ENCODE measurements around the gene JDP2. TPM values are rescaled to one million over a fixed set of nuclear protein-coding genes. Genes with fewer than 3 reads are reported as not detected.

The JDP2 gene
- total and polyA plus RNA-seq, 2 of the 4 experiments (the other 2 are of a cell fraction) = 35.7 to 38.4 TPM

GRCh38 chr14:75433631-75434071, 5.8 kb downstream of the JDP2 start:
- H4K20me1 ChIP-seq (ENCODE audit: insufficient read depth, low read length) = peaks cover 96% of the 10 kb centered on the region

More at GRCh38 chr14:75433631-75434071, 5.8 kb downstream of the JDP2 start:
- H3K9me3 ChIP-seq (ENCODE audit: control insufficient read depth, insufficient read depth, low read length) = no peaks in the 10 kb centered on the region
- ATAC-seq (ENCODE audit: low read depth) (no peak), DNase-seq (no peak)
- H3K23ac ChIP-seq (ENCODE audit: low read depth, low read length) = no peak overlapping the region
- no peak overlapping the region for H3K56ac ChIP-seq (ENCODE audit: extremely low read depth, insufficient read depth, low read length)
- no peak overlapping the region for H3K14ac ChIP-seq (replicated peaks; ENCODE audit: low read depth, low read length)
- no peak overlapping the region for H3K4me3 ChIP-seq (ENCODE audit: insufficient read depth, low read depth, low read length)
- H3K27me3 ChIP-seq (ENCODE audit: control insufficient read depth, insufficient read depth, low read length) = no peaks in the 10 kb centered on the region
- no peak overlapping the region for H2BK20ac ChIP-seq (ENCODE audit: low read depth, low read length)
- H4K5ac ChIP-seq (ENCODE audit: low read depth, low read length) = no peak overlapping the region
- no peak overlapping the region for H2BK15ac ChIP-seq (ENCODE audit: low read depth, low read length)
- H3K79me1 ChIP-seq (ENCODE audit: low read depth in 1 of 2, low read length in 2 of 2) = peaks cover 41 to 96% of the 10 kb centered on the region in 2 experiments
- H3K9me1 ChIP-seq (ENCODE audit: insufficient read depth, low read length) = peaks cover 51% of the 10 kb centered on the region
- H3K18ac ChIP-seq (ENCODE audit: low read depth, low read length) = no peak overlapping the region
- H2AFZ ChIP-seq (replicated peaks; ENCODE audit: low read length, poor library complexity) = no peak overlapping the region
- no peak overlapping the region for H2BK120ac ChIP-seq (ENCODE audit: low read depth, low read length)
- no peak overlapping the region for H2BK5ac ChIP-seq (ENCODE audit: low read depth, low read length, poor library complexity, severe bottlenecking)
- H3K4ac ChIP-seq (ENCODE audit: low read depth, low read length) = no peak overlapping the region
- in situ Hi-C loops (cut with MboI; ENCODE audit: low sequenced_read_pairs) = no loop called here
- no peak overlapping the region; the same call in 1 of the 2 replicates for H2AK5ac ChIP-seq (ENCODE audit: low read depth, low read length)
- peaks cover 26% of the 10 kb centered on the region for H3K4me1 ChIP-seq (ENCODE audit: control insufficient read depth, insufficient read depth, low read length)
- ChIA-PET CTCF (no interaction called here), POLR2A (ENCODE audit: unreplicated experiment) (interaction anchor here (0.6 kb wide), 1 partner anchor 28 kb away, joined by 4 read pairs; no protein-coding TSS in a partner anchor)
- no peak overlapping the region for H3K4me2 ChIP-seq (ENCODE audit: low read depth, low read length)
- H4K8ac ChIP-seq (ENCODE audit: low read depth in 2 of 2, low read length in 2 of 2) = no peak overlapping the region
- no peak overlapping the region for H3K9ac ChIP-seq (ENCODE audit: low read depth, low read length)
- H4K91ac ChIP-seq (ENCODE audit: insufficient read depth, low read depth, low read length) = no peak overlapping the region
- no peak overlapping the region for H2AK9ac ChIP-seq (replicated peaks; ENCODE audit: low read depth, low read length, poor library complexity)
- intact Hi-C loops (cut with micrococcal nuclease) = no loop called here
- 60% methylated on average over 3 of the region's 6 CpGs; no CpG with 5 or more reads in 1 of the 2 experiments for WGBS, 2 experiments (ENCODE audit: extremely low coverage in 2 of 2, insufficient read length in 1 of 2)
- no peak overlapping the region for H3K27ac ChIP-seq (ENCODE audit: insufficient read depth, low read length)
- no TSS peak for BruUV-seq (replicated peaks)
- dilution Hi-C loops (cut with HindIII; ENCODE audit: low sequenced_read_pairs, unreplicated experiment) = no loop called here
- TF ChIP-seq ELK1 (IDR thresholded peaks at IDR 0.05; ENCODE audit: borderline replicate concordance, low read depth, low read length) = no peak
- no peak for TF ChIP-seq RAD21 (IDR thresholded peaks at IDR 0.05; ENCODE audit: low read length)
- peaks cover 57% of the 10 kb centered on the region for H3K36me3 ChIP-seq (ENCODE audit: control insufficient read depth, insufficient read depth, low read length)
